ENCODE results near the gene ANKS3. TPM values are rescaled to one million over a fixed set of nuclear protein-coding genes. Genes with fewer than 3 reads are reported as not detected.

ANKS3 gene
- total RNA-seq, 1 experiment from 2014 or later = 13.8 TPM

GRCh38 chr16:4676831-4677230 lies 57.2 kb downstream of the ANKS3 start:
- DNase-seq (ENCODE audit: extremely low read depth, low read depth) = no peak

GRCh38 chr16:4675864-4676786 lies 57.9 kb downstream of the ANKS3 start:
- DNase-seq (ENCODE audit: extremely low read depth, low read depth) = no peak

GRCh38 chr16:4674926-4675530 lies 59.0 kb downstream of the ANKS3 start:
- no peak for DNase-seq (ENCODE audit: extremely low read depth, low read depth)

GRCh38 chr16:4673387-4674046 lies 60.6 kb downstream of the ANKS3 start:
- DNase-seq (ENCODE audit: extremely low read depth, low read depth) = no peak

GRCh38 chr16:4668313-4668960 lies 65.6 kb downstream of the ANKS3 start:
- no peak for DNase-seq (ENCODE audit: extremely low read depth, low read depth)

- no peak for DNase-seq (ENCODE audit: extremely low read depth, low read depth)
These were observed 66.7 kb downstream of the ANKS3 start for GRCh38 chr16:4667203-4667963.

- DNase-seq (ENCODE audit: extremely low read depth, low read depth) = no peak
These were observed 67.4 kb downstream of the ANKS3 start for GRCh38 chr16:4666537-4667202.

GRCh38 chr16:4664538-4665418 lies 69.3 kb downstream of the ANKS3 start:
- no peak for DNase-seq (ENCODE audit: extremely low read depth, low read depth)

- DNase-seq (ENCODE audit: extremely low read depth, low read depth) = no peak
These were observed 70.2 kb downstream of the ANKS3 start for GRCh38 chr16:4663777-4664465.

GRCh38 chr16:4663465-4663776 lies 70.7 kb downstream of the ANKS3 start:
- DNase-seq (ENCODE audit: extremely low read depth, low read depth) = no peak

GRCh38 chr16:4661661-4662060 lies 72.4 kb downstream of the ANKS3 start:
- no peak for DNase-seq (ENCODE audit: extremely low read depth, low read depth)

GRCh38 chr16:4660454-4661007 lies 73.5 kb downstream of the ANKS3 start:
- no peak for DNase-seq (ENCODE audit: extremely low read depth, low read depth)

GRCh38 chr16:4659363-4660353 lies 74.4 kb downstream of the ANKS3 start:
- no peak for DNase-seq (ENCODE audit: extremely low read depth, low read depth)

- no peak for DNase-seq (ENCODE audit: extremely low read depth, low read depth)
These were observed 77.1 kb downstream of the ANKS3 start for GRCh38 chr16:4656695-4657686.

GRCh38 chr16:4656221-4656620 lies 77.8 kb downstream of the ANKS3 start:
- DNase-seq (ENCODE audit: extremely low read depth, low read depth) = no peak

- no peak for DNase-seq (ENCODE audit: extremely low read depth, low read depth)
These were observed 78.3 kb downstream of the ANKS3 start for GRCh38 chr16:4655801-4656200.

Measured in NCI-H460 (cell line).